NB4 (cell line): ENCODE results near the gene STRN4.

Source experiments
- CTCF ChIP-seq: IDR thresholded peaks from one replicate; pipeline ENCODE4 v1.5.1; 2012; ENCODE audit warnings: low read depth, low read length
- MAX ChIP-seq: IDR thresholded peaks from 2 replicates; pipeline ENCODE4 v1.6.1; 2011; ENCODE audit warnings: low read depth, low read length

- TF ChIP-seq CTCF (no peak), MAX (no peak)
Observed at GRCh38 chr19:46782355-46783019, 36.2 kb upstream of the STRN4 start.
